Stimulated activated CD4-positive, alpha-beta T cell treated with anti-CD3 and anti-CD28 coated beads, TNF-alpha, amount 100 ng/mL, for 1 hour (primary cell): Measurements from ENCODE around the gene ATXN10.
"Not testable (repeated sequence)": the region's sequence is repeated elsewhere in the genome, so short reads cannot be mapped to it uniquely, and the experiment has no call there.

ENCODE experiments used
- DNase-seq, 3 donors: peaks; one replicate each; pipeline ENCODE4 v3.0.0-alpha.2; 2020; ENCODE audit warnings: low read depth in 3 of 3, low spot score in 1 of 3

Gene ATXN10

GRCh38 chr22:45640941-45641621 lies 30.6 kb upstream of the ATXN10 start:
- DNase-seq, result no peak

DNA sequence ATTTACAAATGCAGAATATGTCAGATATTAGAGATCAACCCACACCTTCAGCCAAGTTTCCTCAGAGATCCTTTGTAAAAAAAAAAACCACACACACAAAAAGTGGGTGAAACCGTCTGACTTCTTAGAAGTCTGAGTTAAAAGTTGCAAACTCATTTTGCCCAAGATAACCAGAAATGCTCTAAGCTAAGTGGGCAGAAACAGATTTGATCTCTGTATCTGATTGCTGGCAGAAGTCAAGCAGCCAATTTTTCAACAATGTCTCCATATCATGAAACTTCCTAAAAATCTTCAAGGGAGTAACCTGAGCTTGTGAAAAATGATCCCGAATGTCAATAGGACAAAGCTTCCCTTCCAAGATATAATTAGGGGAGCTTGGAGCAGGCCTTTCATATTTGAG lies 28.6 kb upstream of the ATXN10 start:
- no peak for DNase-seq

GRCh38 chr22:45644714-45645113 lies 26.9 kb upstream of the ATXN10 start:
- DNase-seq, result no peak

GRCh38 chr22:45645150-45645525 lies 26.5 kb upstream of the ATXN10 start:
- no peak for DNase-seq

DNA sequence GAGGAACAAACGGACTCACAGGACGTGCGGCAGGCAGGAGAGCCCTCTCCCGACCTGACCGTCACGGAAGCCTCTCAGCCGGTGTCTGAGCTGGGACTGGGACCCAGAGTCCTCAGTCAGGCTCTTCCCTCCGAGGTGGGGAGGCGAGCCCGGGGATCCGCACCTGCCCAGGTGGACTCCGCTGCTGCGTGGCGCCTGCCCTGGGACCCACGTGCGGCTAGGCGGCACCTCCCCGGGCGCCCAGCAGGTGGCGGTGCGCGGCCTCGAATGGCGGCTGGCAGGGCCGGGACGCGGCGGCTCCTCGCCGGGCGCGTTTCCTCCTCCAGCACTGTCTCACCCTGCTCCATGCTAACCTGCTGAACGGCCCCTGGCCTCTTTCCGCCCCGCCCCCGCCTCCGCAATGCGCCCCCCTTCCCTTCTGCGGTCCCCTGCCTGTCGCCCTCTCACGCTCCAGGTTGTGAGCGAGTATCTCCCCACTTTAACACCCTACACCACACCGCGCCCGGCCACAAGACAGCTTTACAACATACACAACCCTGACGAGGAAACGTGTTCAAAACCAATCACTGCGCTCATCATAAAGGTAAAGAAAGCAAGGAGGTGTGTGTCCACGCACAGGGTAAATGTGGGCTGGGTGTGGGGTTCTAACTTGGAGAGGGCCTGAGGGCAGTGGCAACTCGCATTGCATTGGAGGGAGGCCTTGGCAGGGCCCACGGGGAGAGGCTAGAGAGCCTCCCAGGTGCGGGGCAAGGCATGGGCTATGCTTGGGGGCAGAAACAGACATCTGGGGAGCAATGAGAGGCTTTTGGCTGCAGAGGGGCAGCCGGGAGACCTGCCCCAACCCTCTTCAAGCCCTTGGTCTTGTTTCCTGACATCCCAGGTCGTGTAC lies 25.9 kb upstream of the ATXN10 start:
- peak; percentile 18 to 77 (median 53) for DNase-seq

DNA sequence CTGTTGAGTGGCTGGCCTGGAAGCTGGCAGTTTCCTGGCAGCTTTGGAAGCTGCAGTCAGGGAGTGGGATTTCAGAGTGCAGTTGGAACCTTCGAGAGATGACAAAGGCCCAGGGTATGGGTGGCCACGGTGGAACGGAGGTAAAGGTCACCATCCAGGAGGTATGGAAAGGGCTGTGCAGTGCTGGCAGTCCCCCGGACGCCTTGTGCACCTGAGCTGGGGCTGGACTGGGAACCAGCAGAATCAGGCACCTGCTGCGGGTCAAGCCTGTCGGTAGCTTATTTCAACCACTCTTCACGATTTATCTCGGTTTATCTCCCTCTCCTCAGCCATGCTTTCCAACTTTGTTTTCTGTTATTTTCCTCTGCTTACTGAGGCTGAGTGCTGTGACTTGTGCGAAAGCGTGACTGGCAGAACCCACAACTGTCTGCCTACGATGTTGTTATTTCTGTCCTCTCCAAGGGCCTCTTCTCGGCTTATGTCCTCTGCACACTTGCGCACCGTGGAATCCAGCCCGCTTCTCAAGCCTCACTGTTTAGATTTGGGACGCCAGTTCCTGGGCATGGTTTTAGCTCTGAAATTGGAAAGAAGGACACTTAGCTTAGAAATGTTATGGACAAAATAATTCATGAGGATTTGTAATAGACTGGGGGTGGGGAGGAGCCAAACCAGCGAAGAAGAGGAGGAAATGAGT lies 24.0 kb upstream of the ATXN10 start:
- DNase-seq, result no peak

DNA sequence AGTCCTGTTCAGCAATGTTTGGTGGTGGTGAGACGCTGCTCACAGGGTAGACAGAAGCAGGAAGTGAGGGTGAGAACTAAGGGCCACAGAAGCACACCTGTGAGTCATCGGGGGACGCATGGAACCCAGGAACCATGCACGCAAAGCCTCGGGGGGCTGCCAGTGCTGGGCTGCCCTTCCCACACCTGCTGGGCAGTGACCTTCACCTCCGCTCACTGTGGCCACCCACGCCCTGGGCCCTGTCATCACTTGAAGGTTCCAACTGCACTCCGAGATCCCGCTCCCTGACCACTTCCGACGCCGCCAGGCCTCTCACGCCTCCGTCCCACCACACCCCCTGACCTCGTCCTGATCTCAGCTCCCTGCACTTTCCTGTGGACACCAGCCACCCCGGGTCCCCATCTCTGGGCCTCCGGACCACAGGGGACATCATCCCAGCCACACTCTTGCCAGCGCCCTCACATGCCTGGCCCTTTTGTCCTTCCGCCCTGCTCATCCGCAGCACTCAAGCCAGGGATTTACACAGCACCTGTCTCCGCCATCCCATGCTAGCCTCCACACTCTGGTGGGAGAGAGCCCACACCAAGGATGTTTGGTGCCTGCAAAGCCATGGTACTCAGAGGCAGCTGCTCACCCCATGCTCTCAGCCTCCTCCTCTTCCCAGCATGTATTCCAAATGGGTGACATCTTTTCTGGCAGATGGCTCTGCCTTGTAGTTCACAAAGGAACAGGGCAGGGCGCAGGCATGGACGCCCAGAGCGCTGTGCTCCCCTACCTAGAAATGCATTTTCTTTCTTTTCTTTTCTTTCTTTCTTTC lies 23.1 kb upstream of the ATXN10 start:
- DNase-seq, result no peak

DNA sequence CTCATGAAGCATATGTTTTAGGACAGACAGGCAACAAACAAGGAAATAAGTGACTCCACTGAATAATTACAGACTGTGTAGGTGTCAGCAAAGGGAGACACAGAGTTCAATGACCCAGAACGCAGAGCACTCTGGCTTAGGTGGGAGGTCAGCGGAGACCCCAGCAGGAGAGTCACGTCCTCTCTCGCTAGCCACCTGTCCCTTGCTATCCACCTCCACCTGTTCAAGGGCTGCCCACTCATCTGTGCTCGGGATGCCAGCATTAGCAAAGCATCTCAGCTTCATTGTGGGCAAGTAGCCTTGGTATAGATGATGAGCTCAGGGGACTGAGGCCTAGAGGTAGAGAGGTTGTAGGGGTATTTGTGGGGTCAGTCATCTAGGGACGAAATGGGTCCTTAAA lies 21.8 kb upstream of the ATXN10 start:
- no peak for DNase-seq

DNA sequence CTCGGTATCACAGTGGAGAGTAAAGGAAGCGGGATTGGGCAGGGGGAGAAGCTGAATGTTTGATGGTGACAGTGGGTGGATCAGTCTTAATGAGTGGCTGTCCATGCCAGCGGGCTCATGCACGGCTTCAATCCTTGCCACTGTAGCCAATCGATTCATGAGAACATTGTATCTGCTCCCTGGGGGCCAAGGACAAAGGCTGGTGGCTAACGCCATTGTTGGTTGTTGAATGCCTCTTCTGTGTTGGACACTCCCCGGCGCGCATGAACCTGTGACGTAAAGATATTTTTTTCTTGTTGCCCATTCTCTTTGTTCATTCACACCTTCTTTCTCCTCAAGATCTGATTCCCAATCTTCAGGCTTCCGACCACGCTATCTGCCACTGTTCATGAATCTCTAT lies 20.9 kb upstream of the ATXN10 start:
- no peak for DNase-seq

GRCh38 chr22:45651931-45652528 lies 19.6 kb upstream of the ATXN10 start:
- no peak for DNase-seq

DNA sequence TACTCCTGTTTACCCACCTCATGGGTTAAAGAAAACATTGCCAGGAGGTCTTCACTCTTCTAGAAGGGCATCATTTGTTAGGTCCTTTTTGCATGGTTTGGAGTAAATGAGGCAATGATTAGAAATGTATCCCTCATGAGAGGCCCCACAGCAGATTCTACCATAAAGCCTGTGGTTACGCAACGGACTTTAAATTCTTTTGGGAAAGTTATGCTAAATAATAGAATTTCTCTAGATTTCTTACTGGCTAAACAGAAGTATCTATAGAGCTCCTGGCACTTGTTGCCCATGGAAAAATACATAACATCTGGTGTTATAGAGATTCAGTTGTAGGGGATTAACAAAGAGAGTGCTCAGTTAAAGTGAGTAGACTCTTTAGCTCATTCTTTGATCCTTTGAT lies 15.1 kb upstream of the ATXN10 start:
- no peak for DNase-seq

DNA sequence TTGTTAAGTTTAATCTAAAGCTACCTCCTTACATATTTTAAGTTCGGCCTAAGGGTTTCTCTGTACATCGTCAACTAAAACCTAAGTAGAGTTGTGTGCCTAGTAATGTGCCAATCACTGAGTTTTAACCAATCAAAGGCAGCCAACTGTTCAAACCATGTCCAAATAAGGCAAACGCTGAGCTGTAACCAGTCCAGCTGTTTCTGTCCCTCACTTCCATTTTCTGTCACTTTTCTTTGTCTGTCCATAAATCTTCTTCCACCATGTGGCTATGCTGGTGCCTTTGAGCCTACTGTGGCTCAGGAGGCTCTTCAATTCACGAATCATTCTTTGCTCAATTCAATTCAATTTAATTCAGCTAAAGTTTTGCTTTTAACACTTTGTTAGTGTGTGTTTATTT lies 13.9 kb upstream of the ATXN10 start:
- no peak for DNase-seq

- no peak for DNase-seq
These were observed 7.4 kb upstream of the ATXN10 start for GRCh38 chr22:45664136-45664646.

- DNase-seq, result no peak
These were observed 4.1 kb upstream of the ATXN10 start for GRCh38 chr22:45667486-45667885.

DNA sequence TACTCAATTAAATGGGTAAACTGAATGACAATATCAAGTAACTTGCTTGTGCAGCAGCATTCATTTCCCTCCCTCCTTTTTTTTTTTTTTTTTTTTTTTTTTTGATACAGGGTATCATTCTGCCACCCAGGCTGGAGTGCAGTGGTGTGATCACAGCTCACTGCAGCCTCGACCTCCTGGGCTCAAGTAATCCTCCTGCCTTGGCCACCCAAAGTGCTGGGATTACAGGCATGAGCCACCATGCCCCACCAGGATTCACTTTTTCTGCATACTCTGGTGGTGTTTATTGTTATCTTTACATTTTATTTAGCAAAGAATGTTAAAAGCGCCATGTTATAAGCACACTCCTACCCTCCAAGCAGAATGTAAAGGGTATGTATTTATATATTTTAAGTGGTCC lies 1.3 kb upstream of the ATXN10 start:
- DNase-seq, result not testable (repeated sequence)

DNA sequence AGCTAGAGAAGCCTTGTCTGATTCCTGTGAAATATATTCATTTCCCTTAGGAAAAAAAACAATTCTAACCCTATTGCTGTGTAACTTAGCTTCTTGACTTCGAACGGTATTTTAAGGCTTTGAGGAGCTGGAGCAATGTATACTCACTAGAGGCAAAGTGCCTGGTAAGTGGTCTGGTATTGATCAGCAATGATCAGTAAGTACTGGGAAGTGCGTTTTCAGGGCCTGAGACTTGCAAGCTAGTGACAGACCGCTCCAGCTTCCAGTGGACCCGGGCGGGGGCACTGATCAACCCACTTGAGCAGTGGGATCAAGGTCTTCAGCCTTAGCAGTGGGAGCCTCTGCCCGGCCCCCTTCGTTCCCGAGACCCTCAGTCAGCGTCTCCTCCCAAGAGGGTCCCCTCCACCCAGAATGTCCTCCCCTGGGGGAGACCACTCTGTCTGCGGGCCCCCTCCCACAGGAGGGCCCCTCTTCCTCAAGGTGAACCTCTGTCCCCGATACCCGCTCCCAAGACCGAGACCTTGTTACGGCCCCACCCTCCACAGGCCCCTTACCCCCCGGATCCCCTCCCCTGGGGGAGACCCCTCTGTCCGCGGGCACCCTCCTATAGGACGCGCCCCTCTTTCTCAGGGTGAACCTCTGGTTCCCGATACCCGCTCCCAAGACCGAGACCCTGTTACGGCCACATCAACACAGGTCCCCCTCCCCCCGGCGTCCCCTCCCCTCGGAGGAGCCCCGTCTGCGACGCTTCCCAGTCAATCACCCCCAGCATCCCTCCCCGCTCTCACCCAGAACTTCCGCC lies 452 bp upstream of the ATXN10 start:
- DNase-seq, result no peak

- no peak for DNase-seq
These were observed 1.2 kb downstream of the ATXN10 start for GRCh38 chr22:45672564-45673481.

- DNase-seq, result no peak
These were observed 2.0 kb downstream of the ATXN10 start for GRCh38 chr22:45673482-45674175.
